Activated B cell treated with CpG ODN at 0.5 μM for 24 hours (primary cell): ENCODE results near the gene TCF15. TPM values are rescaled to one million over a fixed set of nuclear protein-coding genes. Genes with fewer than 3 reads are reported as not detected.
A peak's percentile ranks its signal among the peaks of the same experiment; 100 is the strongest.

Experiments used
- ATAC-seq: fragments of 200-7000 bp; cut with Tn5 transposase; one replicate; pipeline ENCODE4 v1.10.0; 2021; ENCODE audit warnings: low read depth, mild to moderate bottlenecking, moderate library complexity
- CTCF ChIA-PET: fragments of 350-600 bp; sonication (Branson Sonifier 250); formaldehyde crosslinking; loops from one replicate; lab custom pipeline; 2021; ENCODE audit warnings: antibody characterized with exemption; lab: Charles Lee
- POLR2A ChIA-PET: fragments of 350-600 bp; sonication (Branson Sonifier 250); formaldehyde crosslinking; loops from one replicate; lab custom pipeline; 2021; ENCODE audit warnings: antibody characterized with exemption; lab: Charles Lee
- DNase-seq: peaks from one replicate; pipeline ENCODE4 v3.0.0; 2022
- H3K27ac Mint-ChIP-seq: one replicate; pipeline ENCODE4 v1.8.0; 2020; ENCODE audit warnings: mixed read lengths
- H3K27me3 Mint-ChIP-seq: one replicate; pipeline ENCODE4 v1.8.0; 2021; ENCODE audit warnings: mixed read lengths
- H3K36me3 Mint-ChIP-seq: one replicate; pipeline ENCODE4 v1.8.0; 2021; ENCODE audit warnings: low read depth, mixed read lengths
- H3K4me1 Mint-ChIP-seq: one replicate; pipeline ENCODE4 v1.8.0; 2021; ENCODE audit warnings: mixed read lengths
- H3K4me3 Mint-ChIP-seq: one replicate; pipeline ENCODE4 v1.8.0; 2020; ENCODE audit warnings: mild to moderate bottlenecking, mixed read lengths
- H3K9me3 Mint-ChIP-seq: one replicate; pipeline ENCODE4 v1.8.0; 2020; ENCODE audit warnings: mixed read lengths
- CTCF ChIP-seq: fragments of 200-600 bp; IDR thresholded peaks from one replicate; pipeline ENCODE4 v1.8.0; 2022; ENCODE audit warnings: antibody characterized with exemption, mild to moderate bottlenecking
- intact Hi-C: fragments of 100-400 bp; cut with micrococcal nuclease; formaldehyde crosslinking; loops from one replicate; pipeline ENCODE4 v1.15.1; 2024
- total RNA-seq: library from RNA; stranded (reverse); gene quantifications from 2 replicates; pipeline ENCODE4 v1.2.3, GENCODE V29; 2022

TCF15 gene
- total RNA-seq: not detected in 2 replicates

GRCh38 chr20:610130-611046 lies at the start of gene TCF15:
Gene TCF15, minus strand, starts transcription at chr20:610309. Its CDS starts 72 bp downstream, at chr20:610237.
- Mint-ChIP-seq H3K27me3 (peaks cover 62% of the 10 kb centered on the region), H3K27ac (no peak within 1 kb of the TSS), H3K9me3 (no peaks in the 10 kb centered on the region), H3K4me3 (peak within 1 kb of the TSS; percentile 4), H3K4me1 (peaks cover 8% of the 10 kb centered on the region), H3K36me3 (no peaks in the 10 kb centered on the region)
- intact Hi-C loops: no loop called here
- TF ChIP-seq CTCF: no peak
- CTCF ChIA-PET: no interaction called here
- ATAC-seq (peak; percentile 69), DNase-seq (no peak)
- POLR2A ChIA-PET: no interaction called here

GRCh38 chr20:658731-659291 lies 48.7 kb upstream of the TCF15 start:
- no peaks in the 10 kb centered on the region for H3K36me3 Mint-ChIP-seq
- H3K9me3 Mint-ChIP-seq: no peaks in the 10 kb centered on the region
- POLR2A ChIA-PET: no interaction called here
- H3K4me1 Mint-ChIP-seq: peaks cover 6% of the 10 kb centered on the region
- H3K27ac Mint-ChIP-seq: no peak overlapping the region
- intact Hi-C loops: no loop called here
- peaks cover 45% of the 10 kb centered on the region for H3K27me3 Mint-ChIP-seq
- CTCF ChIA-PET: no interaction called here
- no peak overlapping the region for H3K4me3 Mint-ChIP-seq
- DNase-seq (no peak), ATAC-seq (no peak)
- TF ChIP-seq CTCF: no peak

- Mint-ChIP-seq H3K27me3 (peaks cover 44% of the 10 kb centered on the region), H3K4me3 (no peak overlapping the region), H3K4me1 (peaks cover 10% of the 10 kb centered on the region), H3K36me3 (no peaks in the 10 kb centered on the region), H3K27ac (no peak overlapping the region), H3K9me3 (no peaks in the 10 kb centered on the region)
- ChIA-PET CTCF (no interaction called here), POLR2A (no interaction called here)
- no peak for ATAC-seq
- no peak for DNase-seq
- TF ChIP-seq CTCF: no peak
- intact Hi-C loops: no loop called here
Measured at GRCh38 chr20:658202-658601, 48.1 kb upstream of the TCF15 start.

GRCh38 chr20:655726-656624 lies 45.9 kb upstream of the TCF15 start:
- no peak for TF ChIP-seq CTCF
- H3K4me1 Mint-ChIP-seq: peaks cover 23% of the 10 kb centered on the region
- H3K9me3 Mint-ChIP-seq: no peaks in the 10 kb centered on the region
- no peak for ATAC-seq
- ChIA-PET POLR2A (interaction anchor here (0.5 kb wide), 1 partner anchor 350 kb away, joined by 3 read pairs; no protein-coding TSS in a partner anchor), CTCF (interaction anchor here (1.0 kb wide), 1 partner anchor 10 kb away, joined by 3 read pairs; no protein-coding TSS in a partner anchor)
- DNase-seq: no peak
- intact Hi-C loops: no loop called here
- H3K27ac Mint-ChIP-seq: no peak overlapping the region
- no peak overlapping the region for H3K4me3 Mint-ChIP-seq
- H3K27me3 Mint-ChIP-seq: peaks cover 27% of the 10 kb centered on the region
- no peaks in the 10 kb centered on the region for H3K36me3 Mint-ChIP-seq
